NCI-H82 (cell line): ENCODE results near the gene HLA-DOB.

Experiments
- DNase-seq: peaks from one replicate; lab custom pipeline; 2025; lab: John Stamatoyannopoulos, UW

The HLA-DOB gene

GRCh38 chr6:32843331-32843978 lies 26.7 kb upstream of the HLA-DOB start:
- no peak for DNase-seq

- no peak for DNase-seq
Observed at GRCh38 chr6:32842690-32843089, 25.9 kb upstream of the HLA-DOB start.

- DNase-seq: no peak
Observed at GRCh38 chr6:32842021-32842650, 25.3 kb upstream of the HLA-DOB start.

- DNase-seq: no peak
Observed at GRCh38 chr6:32840604-32841246, 23.9 kb upstream of the HLA-DOB start.

- DNase-seq: no peak
Observed at GRCh38 chr6:32839356-32839755, 22.6 kb upstream of the HLA-DOB start.

GRCh38 chr6:32838114-32838958 lies 21.5 kb upstream of the HLA-DOB start, which contains the start of gene TAP2:
TSS of gene TAP2 (minus strand) at chr6:32838739. CDS start at chr6:32838233, 506 bp downstream.
- DNase-seq: peak; percentile 88

- no peak for DNase-seq
Observed at GRCh38 chr6:32837651-32838113, 20.9 kb upstream of the HLA-DOB start.

GRCh38 chr6:32836873-32837272 lies 20.1 kb upstream of the HLA-DOB start:
- no peak for DNase-seq

- no peak for DNase-seq
Observed at GRCh38 chr6:32835167-32835893, 18.5 kb upstream of the HLA-DOB start.

- DNase-seq: no peak
Observed at GRCh38 chr6:32833664-32834063, 16.9 kb upstream of the HLA-DOB start.

GRCh38 chr6:32832535-32832934 lies 15.7 kb upstream of the HLA-DOB start:
- no peak for DNase-seq

- DNase-seq: no peak
Observed at GRCh38 chr6:32830936-32831335, 14.1 kb upstream of the HLA-DOB start.

GRCh38 chr6:32830017-32830416 lies 13.2 kb upstream of the HLA-DOB start:
- DNase-seq: no peak

GRCh38 chr6:32829495-32829894 lies 12.7 kb upstream of the HLA-DOB start:
- no peak for DNase-seq

GRCh38 chr6:32827025-32827424 lies 10.2 kb upstream of the HLA-DOB start:
- DNase-seq: no peak

GRCh38 chr6:32825966-32826365 lies 9.2 kb upstream of the HLA-DOB start:
- no peak for DNase-seq

GRCh38 chr6:32819729-32820128 lies 2.9 kb upstream of the HLA-DOB start:
- no peak for DNase-seq

- DNase-seq: no peak
Observed at GRCh38 chr6:32818867-32819266, 2.1 kb upstream of the HLA-DOB start.

GRCh38 chr6:32815996-32816395 lies 806 bp downstream of the HLA-DOB start:
- no peak for DNase-seq

- DNase-seq: no peak
Observed at GRCh38 chr6:32815115-32815514, 1.7 kb downstream of the HLA-DOB start.

- DNase-seq: no peak
Observed at GRCh38 chr6:32814145-32814544, 2.7 kb downstream of the HLA-DOB start.

- no peak for DNase-seq
Observed at GRCh38 chr6:32809171-32809570, 7.6 kb downstream of the HLA-DOB start.
